ENCODE results near the gene TMEM273.

Gene TMEM273

DNA sequence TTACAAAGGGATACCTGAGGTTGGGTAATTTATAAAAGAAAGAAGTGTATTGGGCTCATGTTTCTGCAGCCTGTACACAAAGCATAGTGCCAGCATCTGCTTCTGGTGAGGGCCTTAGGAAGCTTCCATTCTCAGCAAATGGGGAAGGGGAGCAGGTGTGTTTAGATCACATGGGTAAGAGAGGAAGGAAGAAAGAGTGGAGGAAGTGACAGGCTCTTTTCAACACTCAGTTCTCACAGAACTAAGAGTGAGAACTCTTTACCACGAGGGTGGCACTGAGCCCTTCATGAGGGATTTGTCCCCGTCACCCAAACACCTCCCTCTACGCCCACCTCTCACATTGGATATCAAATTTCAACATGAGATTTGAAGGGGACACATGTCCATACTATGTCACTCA lies 53.9 kb downstream of the TMEM273 start:
- H3K27me3 ChIP-seq (ENCODE audit: control insufficient read depth in 2 of 2, insufficient read depth in 2 of 2, low read length in 2 of 2): no peaks in the 10 kb centered on the region
- no peak overlapping the region for H3K27ac ChIP-seq (ENCODE audit: low read depth in 2 of 2, low read length in 2 of 2)
- H3K36me3 ChIP-seq (ENCODE audit: control insufficient read depth in 2 of 2, insufficient read depth in 2 of 2, low read length in 2 of 2): no peaks in the 10 kb centered on the region
- no peak overlapping the region for H3K9ac ChIP-seq (ENCODE audit: low read depth in 1 of 2, low read length in 2 of 2)
- peaks cover 0 to 4% of the 10 kb centered on the region in 2 donors for H3K4me1 ChIP-seq (ENCODE audit: control insufficient read depth in 2 of 2, insufficient read depth in 2 of 2, low read length in 2 of 2)
- no peaks in the 10 kb centered on the region for H3K9me3 ChIP-seq (ENCODE audit: control insufficient read depth in 2 of 2, low read length in 2 of 2)
- H3K4me3 ChIP-seq (ENCODE audit: low read length in 2 of 2): no peak overlapping the region

DNA sequence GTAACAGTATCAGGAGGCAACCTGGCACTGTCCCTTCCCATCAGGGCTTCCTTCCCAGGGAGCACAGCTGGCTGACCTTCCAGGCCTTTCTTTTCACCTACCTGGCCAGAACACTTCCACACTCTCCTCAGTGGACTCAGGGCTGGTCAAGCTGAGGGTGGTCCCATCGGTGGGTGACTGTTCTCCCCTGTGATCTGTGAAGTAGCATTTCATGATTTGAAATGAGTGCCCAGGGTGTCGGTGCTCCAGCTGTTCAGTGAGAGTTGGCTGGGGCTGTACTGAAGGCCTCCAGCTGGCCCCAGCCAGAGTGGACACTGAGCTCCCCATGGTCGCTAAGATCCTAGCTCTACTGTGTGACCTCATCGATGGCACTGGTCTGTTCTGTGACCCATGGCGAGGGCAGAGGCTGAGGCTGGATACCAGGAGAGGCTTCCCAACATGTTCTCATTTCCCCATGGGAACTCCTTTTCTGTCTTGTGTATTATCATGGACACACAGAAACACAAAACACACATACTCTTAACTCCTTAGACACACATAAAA lies 54.4 kb downstream of the TMEM273 start, which contains the start of gene FAM170B:
Gene FAM170B, minus strand, starts transcription at position 316 of the 543 bp plus-strand sequence. Its CDS starts 103 bp downstream, at position 213.
- Histone ChIP-seq H3K4me1 (ENCODE audit: control insufficient read depth in 2 of 2, insufficient read depth in 2 of 2, low read length in 2 of 2) (peaks cover 0 to 3% of the 10 kb centered on the region in 2 donors), H3K36me3 (ENCODE audit: control insufficient read depth in 2 of 2, insufficient read depth in 2 of 2, low read length in 2 of 2) (no peaks in the 10 kb centered on the region), H3K27ac (ENCODE audit: low read depth in 2 of 2, low read length in 2 of 2) (no peak within 1 kb of the TSS), H3K27me3 (ENCODE audit: control insufficient read depth in 2 of 2, insufficient read depth in 2 of 2, low read length in 2 of 2) (no peaks in the 10 kb centered on the region), H3K9ac (ENCODE audit: low read depth in 1 of 2, low read length in 2 of 2) (no peak within 1 kb of the TSS), H3K9me3 (ENCODE audit: control insufficient read depth in 2 of 2, low read length in 2 of 2) (no peaks in the 10 kb centered on the region), H3K4me3 (ENCODE audit: low read length in 2 of 2) (no peak within 1 kb of the TSS)

DNA sequence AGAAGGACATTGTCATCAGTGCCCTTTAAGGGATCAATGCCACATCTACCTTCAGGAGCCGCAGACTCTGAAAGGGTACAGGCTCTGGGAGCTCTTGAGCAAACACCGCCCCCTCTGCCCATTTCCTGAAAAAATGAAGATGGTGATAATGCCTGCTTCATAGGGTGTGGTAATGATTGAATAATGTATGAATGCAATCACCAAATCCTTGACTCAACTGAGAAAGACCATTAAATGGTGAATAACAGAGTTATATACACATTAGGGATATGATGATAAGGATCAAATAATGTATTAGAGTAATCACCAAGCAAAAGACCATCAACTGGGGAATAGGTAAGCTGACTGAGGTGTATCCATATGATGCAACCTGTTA lies 55.8 kb downstream of the TMEM273 start:
- no peaks in the 10 kb centered on the region for H3K27me3 ChIP-seq (ENCODE audit: control insufficient read depth in 2 of 2, insufficient read depth in 2 of 2, low read length in 2 of 2)
- H3K4me3 ChIP-seq (ENCODE audit: low read length in 2 of 2): no peak overlapping the region
- no peaks in the 10 kb centered on the region for H3K36me3 ChIP-seq (ENCODE audit: control insufficient read depth in 2 of 2, insufficient read depth in 2 of 2, low read length in 2 of 2)
- no peak overlapping the region for H3K9ac ChIP-seq (ENCODE audit: low read depth in 1 of 2, low read length in 2 of 2)
- no peak overlapping the region for H3K27ac ChIP-seq (ENCODE audit: low read depth in 2 of 2, low read length in 2 of 2)
- H3K9me3 ChIP-seq (ENCODE audit: control insufficient read depth in 2 of 2, low read length in 2 of 2): no peaks in the 10 kb centered on the region
- H3K4me1 ChIP-seq (ENCODE audit: control insufficient read depth in 2 of 2, insufficient read depth in 2 of 2, low read length in 2 of 2): no peaks in the 10 kb centered on the region

DNA sequence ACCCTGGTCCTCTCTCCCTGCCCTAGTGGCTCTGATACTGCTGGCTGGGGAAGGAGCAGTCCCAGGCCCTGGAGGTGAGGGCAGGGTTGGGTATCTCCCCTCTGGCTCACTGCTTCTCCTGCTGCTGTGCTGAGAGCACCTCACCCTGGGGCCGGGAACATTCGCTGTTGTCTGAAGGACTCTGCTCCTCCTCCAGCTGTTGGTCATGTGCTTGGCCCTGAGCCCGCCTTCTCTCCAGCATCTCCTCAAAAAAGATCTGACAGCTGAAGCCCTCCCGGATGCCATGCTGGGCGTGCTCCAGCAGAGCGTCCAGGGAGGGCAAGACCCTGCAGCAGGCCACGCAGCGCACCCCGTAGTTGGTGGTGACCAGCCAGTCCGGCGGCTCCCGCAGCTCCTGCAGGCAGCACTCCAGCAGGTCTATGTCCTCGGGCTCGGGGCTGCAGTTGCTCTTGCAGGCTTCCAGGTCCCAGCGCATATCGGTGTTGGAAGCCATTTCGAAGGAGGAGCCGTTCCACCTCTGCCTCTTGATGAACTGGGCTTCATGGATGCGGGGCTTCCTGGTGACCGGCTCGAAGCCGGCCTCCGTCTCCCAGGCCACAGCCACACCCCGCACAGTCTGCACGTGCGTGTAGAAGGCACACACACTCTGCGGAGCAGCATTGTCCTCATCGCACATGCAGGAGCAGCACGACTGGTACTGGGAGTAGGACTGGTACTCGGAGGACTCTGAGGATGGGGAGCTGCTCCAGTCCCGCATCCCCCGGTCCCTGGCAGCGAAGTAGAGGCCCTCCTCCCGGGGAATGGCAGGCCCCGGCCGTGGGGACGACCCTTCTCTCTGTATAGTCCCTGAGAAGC lies 56.5 kb downstream of the TMEM273 start:
- H3K9me3 ChIP-seq (ENCODE audit: control insufficient read depth in 2 of 2, low read length in 2 of 2): no peaks in the 10 kb centered on the region
- no peaks in the 10 kb centered on the region for H3K27me3 ChIP-seq (ENCODE audit: control insufficient read depth in 2 of 2, insufficient read depth in 2 of 2, low read length in 2 of 2)
- no peak overlapping the region for H3K27ac ChIP-seq (ENCODE audit: low read depth in 2 of 2, low read length in 2 of 2)
- no peaks in the 10 kb centered on the region for H3K4me1 ChIP-seq (ENCODE audit: control insufficient read depth in 2 of 2, insufficient read depth in 2 of 2, low read length in 2 of 2)
- no peak overlapping the region for H3K9ac ChIP-seq (ENCODE audit: low read depth in 1 of 2, low read length in 2 of 2)
- no peak overlapping the region for H3K4me3 ChIP-seq (ENCODE audit: low read length in 2 of 2)
- no peaks in the 10 kb centered on the region for H3K36me3 ChIP-seq (ENCODE audit: control insufficient read depth in 2 of 2, insufficient read depth in 2 of 2, low read length in 2 of 2)

DNA sequence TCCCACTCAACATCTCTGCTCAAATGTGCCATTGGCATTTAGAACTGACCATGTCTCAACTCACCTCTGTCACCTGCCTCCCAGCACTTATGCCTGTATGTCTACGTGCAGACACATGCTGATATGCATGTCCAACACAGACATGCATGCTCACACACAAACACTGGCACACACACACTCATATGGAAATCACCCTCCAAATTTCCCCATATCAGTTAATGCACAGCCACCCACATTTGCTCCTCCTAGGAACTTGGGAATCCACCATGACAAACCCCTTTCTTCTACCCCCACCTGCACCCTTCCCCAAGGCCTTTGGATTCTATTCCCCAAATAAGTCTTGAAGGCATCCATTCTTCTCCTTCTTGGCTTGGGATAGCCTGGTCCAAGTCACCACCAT lies 58.8 kb downstream of the TMEM273 start:
- H3K27ac ChIP-seq (ENCODE audit: low read depth in 2 of 2, low read length in 2 of 2): no peak overlapping the region
- no peak overlapping the region for H3K9ac ChIP-seq (ENCODE audit: low read depth in 1 of 2, low read length in 2 of 2)
- no peak overlapping the region for H3K4me3 ChIP-seq (ENCODE audit: low read length in 2 of 2)
- H3K36me3 ChIP-seq (ENCODE audit: control insufficient read depth in 2 of 2, insufficient read depth in 2 of 2, low read length in 2 of 2): no peaks in the 10 kb centered on the region
- no peaks in the 10 kb centered on the region for H3K4me1 ChIP-seq (ENCODE audit: control insufficient read depth in 2 of 2, insufficient read depth in 2 of 2, low read length in 2 of 2)
- H3K27me3 ChIP-seq (ENCODE audit: control insufficient read depth in 2 of 2, insufficient read depth in 2 of 2, low read length in 2 of 2): no peaks in the 10 kb centered on the region
- no peaks in the 10 kb centered on the region for H3K9me3 ChIP-seq (ENCODE audit: control insufficient read depth in 2 of 2, low read length in 2 of 2)

DNA sequence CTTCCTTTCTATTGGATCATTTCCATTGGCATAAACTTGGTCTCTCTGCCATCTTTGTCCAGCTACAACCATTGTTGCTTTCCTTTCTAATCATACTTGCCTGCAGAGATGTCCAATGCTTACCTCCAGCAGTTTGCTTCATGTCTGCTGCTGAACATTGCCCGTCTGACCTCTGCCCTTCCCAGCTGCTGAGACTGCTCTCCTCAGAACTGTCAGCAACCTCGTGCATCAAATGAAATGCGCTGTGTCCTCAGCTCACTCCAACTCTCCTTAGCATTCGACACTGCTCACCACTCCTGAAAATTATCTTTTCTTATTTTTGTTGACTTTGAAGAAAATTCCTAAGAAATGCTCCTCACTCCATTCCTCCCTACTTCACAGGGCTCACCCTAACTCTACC lies 59.3 kb downstream of the TMEM273 start:
- no peaks in the 10 kb centered on the region for H3K27me3 ChIP-seq (ENCODE audit: control insufficient read depth in 2 of 2, insufficient read depth in 2 of 2, low read length in 2 of 2)
- H3K9me3 ChIP-seq (ENCODE audit: control insufficient read depth in 2 of 2, low read length in 2 of 2): no peaks in the 10 kb centered on the region
- no peaks in the 10 kb centered on the region for H3K4me1 ChIP-seq (ENCODE audit: control insufficient read depth in 2 of 2, insufficient read depth in 2 of 2, low read length in 2 of 2)
- no peaks in the 10 kb centered on the region for H3K36me3 ChIP-seq (ENCODE audit: control insufficient read depth in 2 of 2, insufficient read depth in 2 of 2, low read length in 2 of 2)
- H3K27ac ChIP-seq (ENCODE audit: low read depth in 2 of 2, low read length in 2 of 2): no peak overlapping the region
- no peak overlapping the region for H3K9ac ChIP-seq (ENCODE audit: low read depth in 1 of 2, low read length in 2 of 2)
- no peak overlapping the region for H3K4me3 ChIP-seq (ENCODE audit: low read length in 2 of 2)

DNA sequence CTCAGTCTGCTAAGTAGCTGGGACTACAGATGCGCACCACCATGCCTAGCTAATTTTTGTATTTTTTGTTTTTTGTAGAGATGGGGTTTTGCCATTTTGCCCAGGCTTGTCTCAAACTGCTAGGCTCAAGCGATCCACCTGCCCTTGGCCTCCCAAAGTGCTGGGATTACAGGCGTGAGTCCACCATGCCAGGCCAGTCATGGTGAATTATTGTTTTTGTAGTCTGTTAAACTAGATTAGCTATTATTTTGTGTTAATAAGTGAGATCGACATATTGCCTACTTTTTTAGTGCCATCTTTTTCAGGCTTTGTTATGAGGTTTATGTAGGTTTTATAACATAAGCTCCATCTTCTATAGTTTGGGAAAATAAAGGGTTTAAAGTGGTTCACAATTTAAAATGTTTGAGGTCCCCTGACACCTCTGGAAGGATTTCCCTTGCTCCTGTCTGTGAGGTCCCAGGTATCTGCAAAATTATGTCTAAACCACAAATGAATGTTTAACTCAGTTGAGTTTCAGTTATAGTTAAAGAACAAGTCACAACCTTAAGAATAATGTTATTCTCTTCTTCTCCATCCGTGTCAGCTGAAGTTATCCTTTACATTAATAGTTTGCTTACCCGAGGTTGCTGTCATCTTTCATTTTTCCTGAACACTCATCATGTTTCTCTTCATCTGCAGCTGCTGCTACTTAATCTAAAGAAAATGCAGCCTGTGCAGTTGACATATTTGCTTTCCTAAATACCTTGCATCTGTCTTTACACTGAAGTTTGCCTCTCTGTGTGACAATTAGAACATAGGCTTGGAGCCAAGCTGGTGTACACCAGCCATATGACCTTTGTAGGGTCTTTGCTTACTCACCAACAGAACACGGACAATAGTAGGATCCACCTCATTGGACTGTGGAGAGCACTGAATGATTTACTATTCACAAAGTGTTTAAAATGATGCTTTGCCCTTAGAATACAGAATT lies 63.9 kb downstream of the TMEM273 start:
- Histone ChIP-seq H3K4me1 (ENCODE audit: control insufficient read depth in 2 of 2, insufficient read depth in 2 of 2, low read length in 2 of 2) (no peaks in the 10 kb centered on the region), H3K9me3 (ENCODE audit: control insufficient read depth in 2 of 2, low read length in 2 of 2) (no peaks in the 10 kb centered on the region), H3K36me3 (ENCODE audit: control insufficient read depth in 2 of 2, insufficient read depth in 2 of 2, low read length in 2 of 2) (no peaks in the 10 kb centered on the region), H3K9ac (ENCODE audit: low read depth in 1 of 2, low read length in 2 of 2) (no peak overlapping the region), H3K4me3 (ENCODE audit: low read length in 2 of 2) (no peak overlapping the region), H3K27me3 (ENCODE audit: control insufficient read depth in 2 of 2, insufficient read depth in 2 of 2, low read length in 2 of 2) (no peaks in the 10 kb centered on the region), H3K27ac (ENCODE audit: low read depth in 2 of 2, low read length in 2 of 2) (no peak overlapping the region)

DNA sequence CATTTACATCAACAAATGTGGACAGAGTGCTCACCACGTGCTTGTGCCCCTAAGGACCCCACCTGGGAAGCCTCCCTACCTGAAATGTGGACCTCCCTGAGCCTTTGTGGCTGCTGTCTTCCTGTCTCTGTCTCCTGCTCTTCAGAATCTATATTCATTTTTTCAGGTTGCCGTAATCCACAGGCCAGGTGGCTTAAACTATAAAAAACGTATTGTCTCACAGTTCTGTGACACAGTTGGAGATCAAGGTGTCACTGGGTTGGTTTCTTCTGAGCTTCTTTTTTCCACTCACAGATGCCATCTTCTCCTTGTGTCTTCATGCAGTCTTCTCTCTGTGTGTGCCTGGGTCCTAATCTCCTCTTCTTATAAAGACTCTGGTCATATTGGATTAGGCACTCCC lies 67.3 kb downstream of the TMEM273 start:
- peaks cover under 1 to 5% of the 10 kb centered on the region in 2 donors for H3K27me3 ChIP-seq (ENCODE audit: control insufficient read depth in 2 of 2, insufficient read depth in 2 of 2, low read length in 2 of 2)
- no peak overlapping the region for H3K9ac ChIP-seq (ENCODE audit: low read depth in 1 of 2, low read length in 2 of 2)
- H3K36me3 ChIP-seq (ENCODE audit: control insufficient read depth in 2 of 2, insufficient read depth in 2 of 2, low read length in 2 of 2): no peaks in the 10 kb centered on the region
- H3K4me3 ChIP-seq (ENCODE audit: low read length in 2 of 2): no peak overlapping the region
- no peaks in the 10 kb centered on the region for H3K9me3 ChIP-seq (ENCODE audit: control insufficient read depth in 2 of 2, low read length in 2 of 2)
- no peak overlapping the region for H3K27ac ChIP-seq (ENCODE audit: low read depth in 2 of 2, low read length in 2 of 2)
- no peaks in the 10 kb centered on the region for H3K4me1 ChIP-seq (ENCODE audit: control insufficient read depth in 2 of 2, insufficient read depth in 2 of 2, low read length in 2 of 2)

DNA sequence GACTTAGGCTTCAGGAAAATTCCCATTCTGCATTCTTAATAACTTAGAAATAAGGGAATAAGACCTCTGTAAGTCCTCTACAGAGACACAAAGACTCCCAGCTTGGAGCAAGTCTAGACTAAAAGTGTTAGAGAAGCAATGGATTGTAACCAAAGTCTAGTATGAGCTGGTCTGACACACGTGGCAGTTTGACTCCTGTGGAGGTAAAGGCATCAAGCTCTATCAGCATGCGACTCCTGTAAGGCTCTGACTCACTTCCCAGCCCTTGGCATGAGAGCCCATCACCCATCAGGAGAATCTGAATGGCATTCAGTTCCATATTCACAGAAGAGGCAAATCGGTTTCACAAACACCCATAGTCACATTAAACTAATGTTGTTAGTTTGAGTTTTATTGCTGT lies 68.4 kb downstream of the TMEM273 start:
- H3K9me3 ChIP-seq (ENCODE audit: control insufficient read depth in 2 of 2, low read length in 2 of 2): no peaks in the 10 kb centered on the region
- no peak overlapping the region for H3K9ac ChIP-seq (ENCODE audit: low read depth in 1 of 2, low read length in 2 of 2)
- H3K4me1 ChIP-seq (ENCODE audit: control insufficient read depth in 2 of 2, insufficient read depth in 2 of 2, low read length in 2 of 2): peaks cover 0 to 3% of the 10 kb centered on the region in 2 donors
- no peak overlapping the region for H3K27ac ChIP-seq (ENCODE audit: low read depth in 2 of 2, low read length in 2 of 2)
- H3K36me3 ChIP-seq (ENCODE audit: control insufficient read depth in 2 of 2, insufficient read depth in 2 of 2, low read length in 2 of 2): no peaks in the 10 kb centered on the region
- H3K27me3 ChIP-seq (ENCODE audit: control insufficient read depth in 2 of 2, insufficient read depth in 2 of 2, low read length in 2 of 2): peaks cover 4 to 5% of the 10 kb centered on the region in 2 donors
- H3K4me3 ChIP-seq (ENCODE audit: low read length in 2 of 2): no peak overlapping the region
